Measurements from ENCODE around the gene FNDC3B.

Gene FNDC3B

GRCh38 chr3:172325461-172325860 is 286.1 kb downstream of the FNDC3B start:
- no peak for DNase-seq

DNA sequence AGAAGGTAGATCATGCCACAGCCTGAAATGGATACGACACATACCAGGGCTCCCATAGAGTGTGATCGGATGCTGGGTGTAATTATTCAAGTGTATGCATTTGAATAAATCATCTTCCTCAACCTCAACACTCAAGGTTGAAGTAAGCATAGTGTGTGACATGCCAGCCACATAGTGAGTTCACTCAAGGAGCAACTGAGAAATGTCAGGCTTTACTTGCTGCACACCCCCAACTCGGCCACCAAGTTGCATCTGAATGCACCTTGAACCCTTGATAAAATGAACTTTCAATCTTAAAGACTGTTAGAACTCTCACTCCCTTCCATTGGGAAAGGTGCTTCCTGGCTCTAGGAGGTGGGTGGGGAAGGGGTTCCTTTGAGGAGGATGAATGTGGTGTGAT is 287.6 kb downstream of the FNDC3B start:
- no peak for DNase-seq

DNA sequence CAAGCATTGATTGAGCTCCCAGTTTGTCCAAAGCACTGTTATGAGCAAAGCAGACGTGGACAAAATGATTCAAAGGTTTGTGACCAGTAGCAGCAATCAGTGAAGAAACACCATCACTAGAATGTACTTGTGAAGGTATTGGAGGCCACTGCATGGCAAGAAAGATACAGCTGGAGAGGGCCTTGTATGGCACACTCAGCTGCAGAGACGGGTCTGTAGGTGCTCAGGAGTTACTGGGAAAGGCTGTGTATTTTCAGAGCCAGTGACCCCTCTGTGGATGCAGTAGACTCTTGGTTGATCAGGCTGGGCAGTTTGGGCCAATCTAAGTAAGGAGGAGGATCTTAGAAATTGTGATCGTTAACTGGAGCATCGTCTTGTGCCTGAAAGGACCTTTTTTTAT is 288.9 kb downstream of the FNDC3B start:
- DNase-seq: no peak

- no peak for DNase-seq
Observed at GRCh38 chr3:172329070-172329469, 289.7 kb downstream of the FNDC3B start.

DNA sequence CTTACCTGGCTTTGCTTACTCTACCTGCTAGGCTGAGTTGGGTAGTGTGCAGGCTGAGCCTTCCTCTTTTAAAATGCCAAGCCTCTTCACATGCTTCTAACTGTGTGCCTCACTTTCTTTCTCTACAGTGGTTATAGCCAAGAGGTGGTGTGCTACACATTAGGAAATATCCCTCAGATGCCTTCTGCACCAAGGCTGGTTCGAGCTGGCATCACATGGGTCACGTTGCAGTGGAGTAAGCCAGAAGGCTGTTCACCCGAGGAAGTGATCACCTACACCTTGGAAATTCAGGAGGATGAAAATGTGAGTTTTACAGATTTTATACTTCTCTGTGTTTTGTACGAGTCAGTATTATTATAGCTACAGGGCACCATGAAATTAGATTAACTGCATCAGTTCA is 291.0 kb downstream of the FNDC3B start:
- no peak for DNase-seq

DNA sequence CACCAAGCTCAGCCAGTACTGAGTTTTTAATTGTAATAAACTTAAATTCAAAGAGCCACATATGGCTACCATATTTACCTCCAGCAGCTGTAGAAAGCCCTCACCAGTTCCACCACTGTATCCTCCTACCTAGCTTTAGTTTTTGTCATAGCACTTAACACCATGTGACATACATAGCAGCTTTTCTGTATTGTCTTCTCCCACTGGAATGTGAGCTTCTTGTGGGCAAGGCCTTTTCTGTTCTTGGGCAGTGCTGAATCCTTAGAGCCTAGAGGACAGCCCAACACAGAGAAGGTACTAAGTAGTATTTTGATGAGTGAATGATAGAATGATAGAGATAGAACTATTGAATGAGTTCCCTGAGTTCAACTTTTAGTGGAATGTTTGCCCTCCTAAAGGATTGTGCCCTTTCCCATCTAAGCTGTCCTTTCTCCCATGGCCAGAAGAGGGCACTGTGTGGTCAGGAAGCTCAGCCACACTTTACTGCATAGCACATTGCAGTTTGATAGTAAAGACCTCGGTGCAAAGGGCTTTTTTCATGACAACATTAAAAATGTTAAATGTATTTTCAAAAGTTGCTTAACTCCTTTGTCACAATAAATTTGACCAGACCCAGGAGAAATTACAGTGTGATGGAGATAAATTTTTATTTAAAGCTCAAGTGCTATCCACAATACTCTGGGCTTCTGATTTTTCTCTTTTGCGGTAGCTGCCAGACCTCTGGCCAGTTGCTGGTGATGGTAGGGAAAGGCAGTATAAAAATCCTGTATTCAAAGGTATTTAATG is 293.1 kb downstream of the FNDC3B start:
- DNase-seq: peak; percentile 73

DNA sequence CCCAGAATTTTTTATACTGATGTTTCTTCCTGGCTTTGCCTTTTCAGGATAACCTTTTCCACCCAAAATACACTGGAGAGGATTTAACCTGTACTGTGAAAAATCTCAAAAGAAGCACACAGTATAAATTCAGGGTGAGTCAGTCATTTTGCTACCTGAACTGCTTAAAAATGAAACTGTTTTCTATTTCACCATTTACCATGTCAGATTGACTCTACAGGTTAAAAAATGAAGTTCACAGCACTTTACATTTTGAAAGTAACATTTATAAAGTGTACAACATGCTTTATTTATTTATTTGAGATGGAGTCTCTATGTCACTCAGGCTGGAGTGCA is 293.6 kb downstream of the FNDC3B start:
- no peak for DNase-seq

DNA sequence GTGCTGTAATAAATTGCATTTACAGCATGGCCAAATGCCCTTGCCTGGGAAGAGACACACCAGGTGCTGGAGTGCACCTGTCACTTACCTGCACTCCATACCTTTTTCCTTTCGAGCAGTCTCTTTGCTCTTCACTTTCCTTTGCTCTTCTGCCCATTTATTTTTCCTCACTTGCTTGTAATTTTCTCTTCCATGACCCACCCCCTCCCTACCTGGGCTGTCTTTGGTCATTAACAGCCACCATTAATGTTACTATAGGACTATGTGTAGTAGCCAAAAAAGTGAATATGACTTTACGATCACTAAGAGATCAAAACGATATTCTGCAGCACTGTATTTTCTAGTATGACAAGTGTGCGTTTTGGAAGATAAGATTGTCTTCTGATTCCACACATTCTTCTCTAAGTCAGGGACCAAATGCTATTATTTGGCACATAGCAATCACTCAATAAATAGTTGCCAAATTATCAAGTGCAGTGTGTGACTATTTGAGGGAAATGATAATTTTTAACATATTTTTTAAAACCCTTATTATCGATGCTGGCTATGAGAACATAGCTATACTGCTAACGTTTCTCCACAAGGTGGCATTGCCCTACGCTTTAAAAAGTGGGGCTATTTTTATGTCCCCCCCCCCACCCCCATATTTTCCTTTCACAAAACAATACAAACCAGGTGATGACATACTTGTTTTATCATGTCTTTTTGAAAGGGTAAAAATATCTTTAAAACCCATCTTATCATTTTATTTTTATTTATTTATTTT is 294.5 kb downstream of the FNDC3B start:
- no peak for DNase-seq

- no peak for DNase-seq
Observed at GRCh38 chr3:172334671-172335207, 295.4 kb downstream of the FNDC3B start.

DNA sequence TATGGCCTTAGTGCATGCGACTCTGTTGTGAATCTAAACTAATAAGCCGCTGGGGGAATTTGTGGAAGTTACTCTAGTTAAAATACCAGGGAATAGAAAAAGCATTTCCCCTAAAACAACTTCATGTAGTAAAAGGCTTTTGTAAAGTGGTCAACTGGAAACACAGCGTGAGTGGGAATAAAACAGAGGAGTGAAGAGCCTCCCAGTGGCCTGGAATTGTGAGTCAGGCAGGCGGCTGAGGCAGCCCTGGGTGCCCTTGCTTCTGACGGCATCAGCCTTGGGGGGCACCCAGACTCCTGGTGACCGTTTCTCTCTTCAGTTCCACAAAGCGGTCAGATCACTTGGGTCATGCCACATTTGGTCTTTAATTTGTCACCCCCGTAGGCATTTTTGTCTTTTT is 300.5 kb downstream of the FNDC3B start:
- no peak for DNase-seq

DNA sequence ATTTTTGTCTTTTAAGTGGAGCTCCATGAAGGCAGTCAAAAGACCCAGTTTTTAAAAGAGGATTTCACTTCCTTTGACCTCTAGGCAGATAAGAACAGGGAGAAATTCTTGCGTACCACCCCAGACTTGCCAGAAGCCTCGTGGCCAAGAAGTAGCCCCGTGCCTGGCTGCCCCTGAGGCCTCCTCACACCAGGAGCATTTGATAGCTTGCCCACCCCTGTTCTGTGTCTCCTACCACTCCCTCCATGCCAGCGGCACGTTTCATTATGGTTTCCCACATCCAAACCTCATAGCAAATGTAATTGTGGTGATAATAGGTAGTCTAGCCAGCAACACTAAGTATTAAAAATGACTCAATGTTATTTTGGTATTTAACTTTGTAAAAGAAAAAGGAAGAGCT is 301.2 kb downstream of the FNDC3B start:
- no peak for DNase-seq

DNA sequence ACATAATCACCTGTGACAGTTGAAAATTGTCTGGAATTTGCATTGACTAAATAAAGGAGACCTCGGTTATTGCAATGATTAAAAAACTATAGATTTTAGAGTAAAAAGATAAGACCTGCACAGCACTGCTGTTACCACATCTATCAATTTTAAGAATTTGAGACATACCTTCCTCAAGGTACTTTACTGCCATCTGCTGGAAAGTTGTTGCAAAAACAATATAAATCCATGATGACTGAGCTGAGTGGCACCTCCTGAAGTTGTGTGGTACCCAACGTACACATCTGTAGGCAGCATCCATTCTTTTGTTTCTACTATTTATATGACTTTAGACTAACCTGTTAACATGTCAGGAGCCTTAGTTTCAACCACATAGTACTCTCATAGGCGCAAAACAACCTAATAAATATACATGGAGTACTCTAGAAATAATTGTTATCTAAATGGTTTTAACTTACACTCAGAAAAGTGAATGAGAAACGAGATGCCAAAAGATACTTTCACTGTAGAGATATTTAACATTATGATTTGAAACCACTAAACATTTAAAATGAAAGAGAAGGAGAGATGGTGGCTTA is 302.2 kb downstream of the FNDC3B start:
- DNase-seq: peak; percentile 70

DNA sequence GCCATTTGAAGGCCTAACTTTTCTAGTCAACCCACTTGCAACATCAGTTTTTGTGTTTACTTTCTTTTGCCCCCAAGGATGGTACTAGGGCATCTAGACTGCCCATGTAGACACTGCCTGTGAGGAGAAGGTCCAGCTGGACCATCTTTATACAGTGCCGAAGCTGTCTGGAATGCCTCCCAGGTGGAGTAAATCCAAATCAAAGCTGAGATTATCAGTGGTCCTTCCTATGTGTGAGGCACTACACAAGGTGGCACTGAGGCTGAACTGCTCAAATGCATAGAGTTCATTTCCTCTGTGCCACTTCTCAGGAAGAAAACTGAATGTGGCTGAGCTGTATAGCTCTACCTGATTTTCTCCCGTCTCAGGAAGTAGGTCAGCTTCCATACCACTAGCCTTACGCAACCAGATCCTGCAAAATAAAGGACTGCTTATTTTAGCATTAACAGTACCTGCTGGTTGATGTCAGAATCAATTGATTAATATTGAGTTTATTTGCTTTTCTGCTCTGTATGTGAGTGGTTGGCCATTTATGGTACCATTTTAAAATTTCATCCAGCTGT is 302.8 kb downstream of the FNDC3B start:
- DNase-seq: no peak

DNA sequence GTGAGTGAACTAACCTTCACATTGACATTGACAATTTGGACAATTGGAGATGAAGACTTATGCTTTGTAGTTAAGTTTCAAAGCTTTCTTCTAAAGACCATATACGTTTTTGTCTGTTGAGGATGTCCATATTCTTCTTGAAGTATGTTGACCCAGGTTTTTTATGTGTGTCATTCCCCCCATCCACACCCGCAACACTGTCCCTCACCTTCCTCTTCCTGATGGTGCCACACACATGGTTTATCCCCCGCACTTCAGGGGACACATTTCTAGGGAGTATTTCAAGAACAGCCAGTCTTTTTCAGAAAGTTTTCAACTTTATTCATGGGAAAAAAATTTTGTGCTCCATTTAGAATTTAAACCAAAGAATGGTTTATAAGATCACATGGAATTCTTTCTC is 303.7 kb downstream of the FNDC3B start:
- DNase-seq: no peak

DNA sequence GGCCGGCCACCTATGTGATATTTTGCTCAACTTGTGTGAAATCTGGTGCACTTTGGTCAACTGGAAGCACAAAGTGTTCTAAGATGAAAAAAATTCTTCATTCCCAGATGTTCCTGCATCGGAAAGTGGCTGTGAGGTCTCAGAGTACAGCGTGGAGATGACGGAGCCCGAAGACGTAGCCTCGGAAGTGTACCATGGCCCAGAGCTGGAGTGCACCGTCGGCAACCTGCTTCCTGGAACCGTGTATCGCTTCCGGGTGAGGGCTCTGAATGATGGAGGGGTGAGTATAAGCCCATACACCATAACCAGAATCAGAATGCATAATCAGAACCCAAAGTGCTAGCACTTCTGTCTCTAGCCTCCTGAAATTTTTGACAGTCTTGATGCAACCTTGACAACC is 304.6 kb downstream of the FNDC3B start:
- no peak for DNase-seq

GRCh38 chr3:172346161-172346560 is 306.8 kb downstream of the FNDC3B start:
- DNase-seq: no peak

DNA sequence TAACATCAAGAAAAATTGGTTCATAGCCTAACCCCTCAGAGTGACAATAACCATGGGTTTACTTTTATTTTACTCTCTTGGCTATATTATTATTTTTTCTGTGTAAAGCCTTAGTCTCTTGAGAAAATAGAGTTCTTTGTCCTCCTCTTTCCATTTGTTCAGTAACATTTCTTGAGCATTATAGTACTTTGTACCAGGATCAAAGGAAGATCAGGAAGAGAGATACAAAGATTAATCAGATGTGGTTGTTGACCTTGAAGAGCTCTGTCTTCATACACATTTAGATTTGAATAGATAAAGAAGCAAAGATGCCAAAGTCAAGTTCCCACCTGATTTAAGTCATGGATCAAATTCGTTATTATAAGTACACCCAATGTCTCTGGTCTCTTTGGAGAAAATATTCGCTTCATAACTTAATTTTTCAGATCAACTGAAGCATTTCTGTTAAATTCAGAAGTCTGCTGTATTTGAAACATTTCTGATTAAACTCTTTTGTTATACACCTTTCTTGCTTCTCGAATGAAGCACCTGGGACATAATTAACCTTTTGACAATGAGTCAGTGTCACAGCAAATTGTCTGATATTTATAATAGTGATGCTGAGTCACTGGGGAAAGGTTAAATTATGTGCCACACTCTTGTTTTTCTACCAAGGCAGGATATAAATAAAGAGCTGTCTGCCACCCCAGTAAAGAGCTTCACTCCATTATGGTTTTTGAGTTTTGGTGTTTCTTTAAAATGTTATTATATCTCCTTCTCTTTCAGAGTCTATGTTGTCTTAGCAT is 308.7 kb downstream of the FNDC3B start:
- DNase-seq: no peak

- no peak for DNase-seq
Observed at GRCh38 chr3:172351895-172352466, 312.6 kb downstream of the FNDC3B start.

DNA sequence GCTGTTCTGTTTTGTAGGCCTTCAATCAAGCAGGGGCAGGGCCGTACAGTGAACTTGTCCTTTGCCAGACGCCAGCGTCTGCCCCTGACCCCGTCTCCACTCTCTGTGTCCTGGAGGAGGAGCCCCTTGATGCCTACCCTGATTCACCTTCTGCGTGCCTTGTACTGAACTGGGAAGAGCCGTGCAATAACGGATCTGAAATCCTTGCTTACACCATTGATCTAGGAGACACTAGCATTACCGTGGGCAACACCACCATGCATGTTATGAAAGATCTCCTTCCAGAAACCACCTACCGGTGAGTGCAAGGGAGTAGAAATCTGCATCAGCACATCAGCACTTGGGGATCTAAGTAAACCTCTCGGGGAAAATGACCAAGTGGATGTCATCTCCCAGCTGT is 313.4 kb downstream of the FNDC3B start:
- DNase-seq: no peak

DNA sequence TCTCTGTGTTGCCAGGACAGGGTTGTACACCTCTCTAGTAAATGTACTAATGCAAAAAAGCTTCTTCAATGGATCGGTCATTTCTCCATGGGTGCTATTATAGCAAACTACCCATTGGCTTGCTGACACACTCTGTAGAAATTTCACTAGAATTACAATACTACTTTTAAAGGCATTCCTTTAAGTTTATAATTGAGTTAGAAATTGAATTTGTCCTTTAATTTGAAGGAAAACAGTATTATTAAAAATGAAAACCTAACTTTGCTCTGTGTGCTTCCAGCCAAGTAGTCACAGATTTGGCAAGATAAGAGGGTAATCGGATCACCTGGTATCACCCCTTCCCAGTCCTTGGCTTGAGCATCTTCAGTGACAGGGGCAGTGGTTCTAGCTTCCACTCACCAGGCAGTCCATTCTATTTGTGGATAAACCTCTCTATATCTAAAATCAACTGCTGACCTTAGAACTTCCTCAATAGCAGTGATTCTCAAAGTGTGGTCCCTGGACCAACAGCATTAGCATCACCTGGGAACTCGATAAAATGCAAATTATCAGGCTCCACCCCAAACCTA is 315.6 kb downstream of the FNDC3B start:
- no peak for DNase-seq

GRCh38 chr3:172355836-172356235 is 316.5 kb downstream of the FNDC3B start:
- DNase-seq: no peak

- DNase-seq: no peak
Observed at GRCh38 chr3:172356427-172356826, 317.0 kb downstream of the FNDC3B start.
